Fibroblast of gingiva (primary cell): ENCODE data around the gene OR10P1.

Experiments
- DNase-seq: peaks from one replicate; pipeline ENCODE4 v3.0.0-alpha.2; 2011; ENCODE audit warnings: low read depth

The OR10P1 gene

DNA sequence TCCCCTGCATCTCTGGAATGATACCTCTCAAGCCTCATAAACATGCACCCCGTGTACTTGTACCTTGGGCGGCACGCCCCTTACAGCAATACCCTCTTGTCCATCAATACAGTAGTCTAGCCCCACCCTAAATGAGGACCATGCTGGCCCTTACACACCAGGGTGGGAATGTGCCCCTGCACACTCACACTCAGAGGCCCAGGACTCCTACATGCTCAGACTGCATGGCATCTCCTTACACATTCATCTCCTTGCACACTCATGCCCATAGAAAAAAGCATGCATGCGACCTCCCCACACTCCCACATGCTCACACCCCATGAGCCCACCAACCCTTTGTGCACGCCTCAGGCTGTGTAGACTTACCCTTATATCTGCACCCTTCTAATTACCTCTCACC, 49.0 kb downstream of the OR10P1 start:
- no peak for DNase-seq

DNA sequence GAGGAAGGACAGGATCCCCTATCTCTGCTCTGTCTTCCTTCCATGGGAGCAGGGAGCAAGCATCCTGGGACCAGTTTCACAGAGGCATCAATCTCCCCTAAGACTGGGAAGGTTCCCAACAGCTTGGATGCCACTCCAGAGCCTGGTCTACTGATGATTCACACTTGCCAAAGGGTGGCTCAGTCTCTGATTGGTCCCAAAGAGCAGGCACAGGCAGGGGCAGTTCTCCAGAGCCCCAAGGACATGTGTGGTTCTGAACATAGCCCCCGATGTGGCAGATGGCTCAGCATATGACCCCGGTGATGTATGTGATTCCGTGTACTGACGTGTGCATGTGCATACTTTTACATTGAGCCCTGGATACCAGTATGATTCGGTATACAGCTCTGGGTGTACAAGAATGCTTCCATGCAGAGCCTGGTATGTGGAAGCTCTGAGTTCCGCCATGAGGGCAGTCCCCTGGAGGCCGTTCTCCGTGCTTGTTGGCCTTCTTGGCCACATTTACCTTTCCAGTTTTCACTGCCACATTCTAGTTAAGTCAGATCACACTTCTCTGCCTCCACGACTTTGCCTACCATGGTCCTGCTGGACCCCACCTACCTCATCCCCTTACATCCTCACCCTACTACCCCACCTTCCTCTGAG, 49.8 kb downstream of the OR10P1 start:
- DNase-seq = no peak
